Smooth muscle cell (in vitro differentiated cells): ENCODE data around the gene SWSAP1. TPM values are rescaled to one million over a fixed set of nuclear protein-coding genes. Genes with fewer than 3 reads are reported as not detected.
"Not testable (repeated sequence)": the region's sequence is repeated elsewhere in the genome, so short reads cannot be mapped to it uniquely, and the experiment has no call there.

Experiments used
- DNase-seq: peaks from one replicate; lab custom pipeline; 2025; ENCODE audit not compliant: unreplicated experiment; lab: John Stamatoyannopoulos, UW
- H2AFZ ChIP-seq: fragments of 200-600 bp; sonication (generic); 2 replicates; pipeline ENCODE4 v1.6.0; 2016; ENCODE audit warnings: antibody characterized with exemption, low read depth, mild to moderate bottlenecking
- H3F3A ChIP-seq: fragments of 200-600 bp; sonication (generic); 2 replicates; pipeline ENCODE4 v1.6.0; 2017; ENCODE audit warnings: antibody characterized with exemption, low read depth
- H3K27ac ChIP-seq: fragments of 200-600 bp; sonication (generic); 2 replicates; pipeline ENCODE4 v1.5.1; 2016; ENCODE audit warnings: low read depth, mild to moderate bottlenecking
- H3K27me3 ChIP-seq: fragments of 200-600 bp; sonication (generic); 2 replicates; pipeline ENCODE4 v1.6.1; 2016; ENCODE audit warnings: low read depth, mild to moderate bottlenecking
- H3K36me3 ChIP-seq: fragments of 200-600 bp; sonication (generic); 2 replicates; pipeline ENCODE4 v1.5.1; 2016; ENCODE audit warnings: low read depth
- H3K4me1 ChIP-seq: fragments of 200-600 bp; sonication (generic); 2 replicates; pipeline ENCODE4 v1.5.1; 2016; ENCODE audit warnings: low read depth
- H3K4me2 ChIP-seq: fragments of 200-600 bp; sonication (generic); 2 replicates; pipeline ENCODE4 v1.6.0; 2016; ENCODE audit warnings: mild to moderate bottlenecking
- H3K4me3 ChIP-seq: fragments of 200-600 bp; sonication (generic); 2 replicates; pipeline ENCODE4 v1.5.1; 2016; ENCODE audit warnings: mild to moderate bottlenecking
- H3K79me2 ChIP-seq: fragments of 200-600 bp; sonication (generic); 2 replicates; pipeline ENCODE4 v1.6.0; 2016; ENCODE audit warnings: low read depth, mild to moderate bottlenecking
- H3K9ac ChIP-seq: fragments of 200-600 bp; sonication (generic); 2 replicates; pipeline ENCODE4 v1.6.0; 2016; ENCODE audit warnings: low read depth
- H3K9me3 ChIP-seq: fragments of 200-600 bp; sonication (generic); replicated peaks from 2 replicates; pipeline ENCODE4 v1.5.1; 2016; ENCODE audit warnings: low read depth
- H4K20me1 ChIP-seq: fragments of 200-600 bp; sonication (generic); 2 replicates; pipeline ENCODE4 v1.6.0; 2016; ENCODE audit warnings: low read depth
- CTCF ChIP-seq: fragments of 200-600 bp; sonication (generic); IDR thresholded peaks from 2 replicates; pipeline ENCODE4 v1.5.1; 2017; ENCODE audit warnings: borderline replicate concordance, mild to moderate bottlenecking, antibody characterized with exemption; ENCODE audit not compliant: insufficient read depth, poor library complexity, severe bottlenecking
- WGBS: methylation state at CpG from one replicate; pipeline ENCODE4 v1.1.7; 2016; ENCODE audit warnings: low lambda C conversion rate; 5-methylcytosine and 5-hydroxymethylcytosine counted together
- polyA plus RNA-seq: library from polyadenylated mRNA; unstranded; fragments of >200 nt; fragmentation: Nextera tagmentation; extraction: Ambion mirVana; gene quantifications from 2 replicates; pipeline ENCODE4 v1.2.1, GENCODE V29; 2016
- total RNA-seq: library from RNA; depleted of rRNA; stranded (reverse); fragments of >200 nt; gene quantifications from 2 replicates; pipeline ENCODE4 v1.2.3, GENCODE V29; 2014

The SWSAP1 gene
- total and polyA plus RNA-seq, 2 experiments from 2014 or later = 0.99 to 2.8 TPM

GRCh38 chr19:11346104-11346940 is 28.1 kb upstream of the SWSAP1 start, which contains the start of the genes CCDC159 and TMEM205:
Gene CCDC159 (plus strand): TSS chr19:11346519. CDS start chr19:11346607, 88 bp downstream.
Gene TMEM205 (minus strand): TSS chr19:11346268. CDS start chr19:11345619, 649 bp downstream.
- no peaks in the 10 kb centered on the region for H3K9me3 ChIP-seq
- peak within 1 kb of the TSS; percentile 73 for H3K4me3 ChIP-seq
- peaks cover 3% of the 10 kb centered on the region for H3K79me2 ChIP-seq
- H4K20me1 ChIP-seq = no peaks in the 10 kb centered on the region
- H3K4me2 ChIP-seq = peak within 1 kb of the TSS; percentile 89
- TF ChIP-seq CTCF = no peak
- H3K36me3 ChIP-seq = no peaks in the 10 kb centered on the region
- H3K27me3 ChIP-seq = no peaks in the 10 kb centered on the region
- peak; percentile 90 for DNase-seq
- H2AFZ ChIP-seq = peak within 1 kb of the TSS; percentile 81
- H3K27ac ChIP-seq = peak within 1 kb of the TSS; percentile 82
- no peaks in the 10 kb centered on the region for H3K4me1 ChIP-seq
- peak within 1 kb of the TSS; percentile 91 for H3K9ac ChIP-seq
- H3F3A ChIP-seq = no peaks in the 10 kb centered on the region
- 2% methylated on average over 49 of the region's 50 CpGs for WGBS

- H3K27ac ChIP-seq = no peak overlapping the region
- H3K27me3 ChIP-seq = no peaks in the 10 kb centered on the region
- no peak overlapping the region for H3K9ac ChIP-seq
- WGBS = 86% methylated on average over 7 of the region's 7 CpGs
- TF ChIP-seq CTCF = no peak
- H2AFZ ChIP-seq = no peak overlapping the region
- H3F3A ChIP-seq = no peaks in the 10 kb centered on the region
- no peak overlapping the region for H3K4me3 ChIP-seq
- no peaks in the 10 kb centered on the region for H3K36me3 ChIP-seq
- H3K9me3 ChIP-seq = no peaks in the 10 kb centered on the region
- no peak overlapping the region for H3K4me2 ChIP-seq
- no peak for DNase-seq
- H3K4me1 ChIP-seq = no peaks in the 10 kb centered on the region
- no peaks in the 10 kb centered on the region for H4K20me1 ChIP-seq
- H3K79me2 ChIP-seq = peaks cover 3% of the 10 kb centered on the region
Observed at GRCh38 chr19:11347546-11348039, 26.9 kb upstream of the SWSAP1 start.

GRCh38 chr19:11349171-11349570 is 25.3 kb upstream of the SWSAP1 start:
- Histone ChIP-seq H3K36me3 (no peaks in the 10 kb centered on the region), H4K20me1 (no peaks in the 10 kb centered on the region), H3K27ac (no peak overlapping the region), H2AFZ (no peak overlapping the region), H3K4me1 (no peaks in the 10 kb centered on the region), H3K4me3 (no peak overlapping the region), H3K9me3 (no peaks in the 10 kb centered on the region), H3K79me2 (peaks cover 3% of the 10 kb centered on the region), H3F3A (no peaks in the 10 kb centered on the region), H3K9ac (no peak overlapping the region), H3K27me3 (no peaks in the 10 kb centered on the region), H3K4me2 (no peak overlapping the region)
- no peak for TF ChIP-seq CTCF
- 89% methylated on average over 4 of the region's 4 CpGs for WGBS
- DNase-seq = no peak

GRCh38 chr19:11354102-11354501 is 20.4 kb upstream of the SWSAP1 start:
- 98% methylated on average over 4 of the region's 4 CpGs for WGBS
- H2AFZ ChIP-seq, H3K27me3 ChIP-seq, H3K79me2 ChIP-seq, H3K4me1 ChIP-seq, H3K4me3 ChIP-seq, H3K9me3 ChIP-seq, H3K27ac ChIP-seq, H3K9ac ChIP-seq, H3F3A ChIP-seq, DNase-seq, H3K4me2 ChIP-seq, H3K36me3 ChIP-seq: not testable (repeated sequence)
- peaks cover 20% of the 10 kb centered on the region for H4K20me1 ChIP-seq
